ENCODE measurements around the gene ALK. TPM values are rescaled to one million over a fixed set of nuclear protein-coding genes. Genes with fewer than 3 reads are reported as not detected.

The ALK gene
- total and polyA plus RNA-seq, 7 donors = 0.31 to 2.9 (median 1.2) TPM; not detected in 1

DNA sequence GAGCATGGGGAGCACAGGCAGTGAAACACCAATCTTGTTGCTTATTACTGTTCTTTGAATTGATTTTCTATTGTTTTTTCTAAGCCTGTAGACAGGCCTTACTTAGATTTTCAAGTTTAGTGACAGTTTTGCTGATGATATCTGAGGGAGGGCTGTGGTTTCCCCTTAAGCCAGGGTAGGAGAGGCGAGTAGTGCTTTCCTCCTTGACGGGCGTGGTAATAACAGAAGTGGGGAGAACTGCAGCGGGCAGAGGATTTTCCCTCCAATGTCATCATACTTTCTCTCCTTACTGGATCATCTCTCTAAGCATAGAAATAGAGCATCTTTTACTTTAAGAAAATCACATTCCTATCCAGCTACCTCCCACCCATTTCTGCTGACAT, 314.4 kb downstream of the ALK start:
- intact Hi-C loops (cut with DNase I) = no loop called here
- TF ChIP-seq EP300 (IDR thresholded peaks at IDR 0.05) (no peak), POLR2AphosphoS5 (IDR thresholded peaks at IDR 0.05) (no peak)
- Histone ChIP-seq H3K36me3 (no peaks in the 10 kb centered on the region), H3K4me3 (no peak overlapping the region), H3K27me3 (no peaks in the 10 kb centered on the region), H3K4me1 (no peaks in the 10 kb centered on the region), H3K9me3 (no peaks in the 10 kb centered on the region), H3K27ac (no peak overlapping the region)
- WGBS, 2 donors = 42 to 83% methylated on average over 4 of the region's 4 CpGs
- no peak for DNase-seq

- WGBS, 2 donors = 86 to 89% methylated on average over 1 of the region's 1 CpG
- TF ChIP-seq EP300 (IDR thresholded peaks at IDR 0.05) (no peak), POLR2A (IDR thresholded peaks at IDR 0.05) (no peak), CTCF (IDR thresholded peaks at IDR 0.05) (no peak), POLR2AphosphoS5 (IDR thresholded peaks at IDR 0.05) (no peak)
- intact Hi-C loops (cut with DNase I) = no loop called here
- DNase-seq = no peak
- H3K4me3 ChIP-seq = no peak overlapping the region
- no peaks in the 10 kb centered on the region for H3K4me1 ChIP-seq
- no peaks in the 10 kb centered on the region for H3K36me3 ChIP-seq
- no peak overlapping the region for H3K27ac ChIP-seq
- H3K27me3 ChIP-seq = no peaks in the 10 kb centered on the region
- no peaks in the 10 kb centered on the region for H3K9me3 ChIP-seq
Measured at GRCh38 chr2:29606104-29607037, 315.0 kb downstream of the ALK start.

GRCh38 chr2:29603341-29603740, 318.0 kb downstream of the ALK start:
- Histone ChIP-seq H3K36me3 (no peaks in the 10 kb centered on the region), H3K4me1 (no peaks in the 10 kb centered on the region), H3K4me3 (no peak overlapping the region), H3K9me3 (no peaks in the 10 kb centered on the region), H3K27ac (no peak overlapping the region), H3K27me3 (no peaks in the 10 kb centered on the region)
- DNase-seq = no peak
- 16 to 25% methylated on average over 1 of the region's 1 CpG for WGBS, 2 donors
- no peak for TF ChIP-seq CTCF (IDR thresholded peaks at IDR 0.05)
- TF ChIP-seq POLR2AphosphoS5 (IDR thresholded peaks at IDR 0.05) = no peak
- TF ChIP-seq POLR2A (IDR thresholded peaks at IDR 0.05) = no peak
- TF ChIP-seq EP300 (IDR thresholded peaks at IDR 0.05) = no peak
- intact Hi-C loops (cut with DNase I) = no loop called here

GRCh38 chr2:29601872-29602271, 319.5 kb downstream of the ALK start:
- intact Hi-C loops (cut with DNase I) = no loop called here
- Histone ChIP-seq H3K27me3 (no peaks in the 10 kb centered on the region), H3K36me3 (no peaks in the 10 kb centered on the region), H3K9me3 (no peaks in the 10 kb centered on the region), H3K27ac (no peak overlapping the region), H3K4me1 (no peaks in the 10 kb centered on the region), H3K4me3 (no peak overlapping the region)
- 76 to 88% methylated on average over 3 of the region's 3 CpGs for WGBS, 2 donors
- no peak for TF ChIP-seq POLR2AphosphoS5 (IDR thresholded peaks at IDR 0.05)
- TF ChIP-seq POLR2A (IDR thresholded peaks at IDR 0.05) = no peak
- TF ChIP-seq EP300 (IDR thresholded peaks at IDR 0.05) = no peak
- TF ChIP-seq CTCF (IDR thresholded peaks at IDR 0.05) = no peak
- DNase-seq = no peak

GRCh38 chr2:29601321-29601720, 320.1 kb downstream of the ALK start:
- H3K27ac ChIP-seq = no peak overlapping the region
- no peaks in the 10 kb centered on the region for H3K4me1 ChIP-seq
- no peak for DNase-seq
- intact Hi-C loops (cut with DNase I) = no loop called here
- no peaks in the 10 kb centered on the region for H3K27me3 ChIP-seq
- no peaks in the 10 kb centered on the region for H3K36me3 ChIP-seq
- H3K9me3 ChIP-seq = no peaks in the 10 kb centered on the region
- WGBS, 2 donors = 54 to 85% methylated on average over 5 of the region's 5 CpGs
- TF ChIP-seq CTCF (IDR thresholded peaks at IDR 0.05) = no peak
- no peak for TF ChIP-seq EP300 (IDR thresholded peaks at IDR 0.05)
- no peak for TF ChIP-seq POLR2AphosphoS5 (IDR thresholded peaks at IDR 0.05)
- no peak for TF ChIP-seq POLR2A (IDR thresholded peaks at IDR 0.05)
- no peak overlapping the region for H3K4me3 ChIP-seq

Data from sigmoid colon (tissue), 7 donors.